CD14-positive monocyte (primary cell): ENCODE data around the gene GALNTL6. TPM values are rescaled to one million over a fixed set of nuclear protein-coding genes. Genes with fewer than 3 reads are reported as not detected.

Experiments used
- DNase-seq, 3 donors: peaks; one replicate each; pipeline ENCODE4 v3.0.0-alpha.2; 2011 to 2022
- H2AFZ ChIP-seq: 2 replicates; pipeline ENCODE4 v1.6.0; 2012; ENCODE audit warnings: mild to moderate bottlenecking, low read depth, low read length, inconsistent platforms; ENCODE audit not compliant: insufficient read depth, poor library complexity, severe bottlenecking
- H3K27ac ChIP-seq, 2 donors: 1 replicate in 1 of 2; 2 replicates in 1 of 2; pipeline ENCODE4 v1.5.1; 2012 to 2013; ENCODE audit warnings: low read length in 2 of 2, control low read depth in 1 of 2, inconsistent platforms in 1 of 2, low read depth in 1 of 2, mild to moderate bottlenecking in 1 of 2
- H3K27me3 ChIP-seq, 2 donors: one replicate each; pipeline versions ENCODE4 v1.6.0 to v1.6.1; 2011 to 2013; ENCODE audit warnings: low read length in 2 of 2; ENCODE audit not compliant: control insufficient read depth in 2 of 2, insufficient read depth in 2 of 2
- H3K36me3 ChIP-seq, 2 donors: replicated peaks in 1 of 2; 1 replicate in 1 of 2; 2 replicates in 1 of 2; pipeline versions ENCODE4 v1.5.1 to v1.6.1; 2012 to 2013; ENCODE audit warnings: low read length in 2 of 2, control low read depth in 1 of 2, inconsistent platforms in 1 of 2, mild to moderate bottlenecking in 1 of 2; ENCODE audit not compliant: insufficient read depth in 2 of 2, control insufficient read depth in 1 of 2
- H3K4me1 ChIP-seq, 2 donors: 1 replicate in 1 of 2; 2 replicates in 1 of 2; pipeline versions ENCODE4 v1.5.1 to v1.6.1; 2012 to 2013; ENCODE audit warnings: low read length in 2 of 2, control low read depth in 1 of 2, inconsistent platforms in 1 of 2, mild to moderate bottlenecking in 1 of 2, moderate library complexity in 1 of 2; ENCODE audit not compliant: insufficient read depth in 2 of 2, control insufficient read depth in 1 of 2
- H3K4me2 ChIP-seq: replicated peaks from 2 replicates; pipeline ENCODE3; 2012; ENCODE audit warnings: low read length, moderate library complexity, mild to moderate bottlenecking; ENCODE audit not compliant: poor library complexity, severe bottlenecking; ENCODE audit errors: extremely low read depth
- H3K4me3 ChIP-seq, 3 experiments: fragments of 200-600 bp in 1 of 3; sonication (generic) in 1 of 3; replicated peaks in 1 of 3; 1 replicate in 2 of 3; 2 replicates in 1 of 3; pipeline ENCODE4 v1.5.1; 2011 to 2013; ENCODE audit warnings: low read length in 3 of 3, mild to moderate bottlenecking in 3 of 3, control low read depth in 2 of 3, low read depth in 2 of 3, inconsistent platforms in 1 of 3, moderate library complexity in 1 of 3
- H3K79me2 ChIP-seq: 2 replicates; pipeline ENCODE4 v1.6.0; 2012; ENCODE audit warnings: mild to moderate bottlenecking, control low read depth, inconsistent platforms, low read length, moderate library complexity; ENCODE audit not compliant: insufficient read depth
- H3K9ac ChIP-seq: 2 replicates; pipeline ENCODE4 v1.6.0; 2017; ENCODE audit warnings: low read length, mild to moderate bottlenecking; ENCODE audit not compliant: insufficient read depth, poor library complexity, severe bottlenecking
- H3K9me3 ChIP-seq, 2 donors: replicated peaks in 1 of 2; 1 replicate in 1 of 2; 2 replicates in 1 of 2; pipeline versions ENCODE4 v1.5.1 to v1.6.1; 2012 to 2013; ENCODE audit warnings: low read length in 2 of 2, control low read depth in 1 of 2; ENCODE audit not compliant: control insufficient read depth in 1 of 2, insufficient read depth in 1 of 2
- H4K20me1 ChIP-seq: 2 replicates; pipeline ENCODE4 v1.6.0; 2012; ENCODE audit warnings: mild to moderate bottlenecking, low read length, control low read depth, moderate library complexity; ENCODE audit not compliant: insufficient read depth
- H3K27ac Mint-ChIP-seq, 7 donors: one replicate each; pipeline ENCODE4 v1.8.0; 2020; ENCODE audit warnings: mild to moderate bottlenecking in 7 of 7, mixed read lengths in 7 of 7, moderate library complexity in 6 of 7, inconsistent platforms in 2 of 7
- H3K27me3 Mint-ChIP-seq, 3 donors: one replicate each; pipeline ENCODE4 v1.8.0; 2021 to 2022; ENCODE audit warnings: low read depth in 3 of 3, mild to moderate bottlenecking in 3 of 3, mixed read lengths in 3 of 3, moderate library complexity in 3 of 3, inconsistent platforms in 1 of 3
- H3K36me3 Mint-ChIP-seq, 2 donors: one replicate each; pipeline ENCODE4 v1.8.0; 2020; ENCODE audit warnings: mixed read lengths in 2 of 2, inconsistent platforms in 1 of 2, mild to moderate bottlenecking in 1 of 2
- H3K4me1 Mint-ChIP-seq: one replicate; pipeline ENCODE4 v1.8.0; 2020; ENCODE audit warnings: mild to moderate bottlenecking, mixed read lengths
- H3K4me3 Mint-ChIP-seq, 2 donors: one replicate each; pipeline ENCODE4 v1.8.0; 2020; ENCODE audit warnings: mild to moderate bottlenecking in 2 of 2, mixed read lengths in 2 of 2, moderate library complexity in 1 of 2
- H3K9me3 Mint-ChIP-seq, 7 donors: one replicate each; pipeline ENCODE4 v1.8.0; 2020 to 2022; ENCODE audit warnings: mixed read lengths in 7 of 7, mild to moderate bottlenecking in 6 of 7, moderate library complexity in 6 of 7, inconsistent platforms in 2 of 7
- CTCF ChIP-seq: fragments of 200-600 bp; IDR thresholded peaks from one replicate; pipeline ENCODE4 v1.8.0; 2022; ENCODE audit warnings: antibody characterized with exemption, mild to moderate bottlenecking
- WGBS: methylation state at CpG from one replicate; pipeline ENCODE4 v1.1.5; 2013; ENCODE audit warnings: missing lambda C conversion rate; ENCODE audit not compliant: insufficient coverage; 5-methylcytosine and 5-hydroxymethylcytosine counted together
- intact Hi-C, 2 donors: fragments of 100-400 bp; cut with micrococcal nuclease; formaldehyde crosslinking; loops; one replicate each; pipeline versions ENCODE4 v1.15.0 to v1.15.1; 2023
- polyA plus RNA-seq, 3 donors: library from polyadenylated mRNA; depleted of rRNA in 1 of 3; unstranded in 2 of 3; stranded (reverse) in 1 of 3; fragments of 300-500 nt in 2 of 3; fragments of >200 nt in 1 of 3; fragmentation: Illumina TruSeq in 2 of 3; gene quantifications; 1 replicate in 2 of 3; 2 replicates in 1 of 3; pipeline ENCODE4 v1.2.3, GENCODE V29; 2012 to 2021

Gene GALNTL6
- polyA plus RNA-seq, 3 donors = 0.05 TPM; not detected in 2

GRCh38 chr4:172708184-172708583, 895.0 kb downstream of the GALNTL6 start:
- Histone ChIP-seq H3K4me2 (no peak overlapping the region), H3K27me3 (no peaks in the 10 kb centered on the region), H3K4me3 (no peak overlapping the region), H3K9me3 (peaks cover 11 to 18% of the 10 kb centered on the region in 2 donors), H4K20me1 (no peaks in the 10 kb centered on the region), H2AFZ (no peak overlapping the region), H3K36me3 (no peaks in the 10 kb centered on the region), H3K4me1 (no peaks in the 10 kb centered on the region), H3K9ac (no peak overlapping the region), H3K27ac (no peak overlapping the region), H3K79me2 (no peaks in the 10 kb centered on the region)
- peaks cover 0 to 2% (median 0%) of the 10 kb centered on the region in 3 donors for H3K27me3 Mint-ChIP-seq
- H3K4me1 Mint-ChIP-seq = no peaks in the 10 kb centered on the region
- no peak overlapping the region for H3K27ac Mint-ChIP-seq
- no peak overlapping the region for H3K4me3 Mint-ChIP-seq
- intact Hi-C loops = no loop called here
- WGBS = 84% methylated on average over 2 of the region's 5 CpGs
- DNase-seq = no peak
- H3K36me3 Mint-ChIP-seq = no peaks in the 10 kb centered on the region
- no peak for TF ChIP-seq CTCF
- H3K9me3 Mint-ChIP-seq = peaks cover 15 to 30% (median 18%) of the 10 kb centered on the region in 7 donors

GRCh38 chr4:172709376-172709775, 896.2 kb downstream of the GALNTL6 start:
- H2AFZ ChIP-seq = no peak overlapping the region
- no peak for TF ChIP-seq CTCF
- H3K4me3 ChIP-seq = no peak overlapping the region
- no CpG with 5 or more reads among the region's 1 CpG for WGBS
- Mint-ChIP-seq H3K4me3 (no peak overlapping the region), H3K27ac (no peak overlapping the region), H3K27me3 (peaks cover 0 to 2% (median 0%) of the 10 kb centered on the region in 3 donors), H3K36me3 (no peaks in the 10 kb centered on the region), H3K9me3 (peaks cover 15 to 30% (median 19%) of the 10 kb centered on the region in 7 donors), H3K4me1 (no peaks in the 10 kb centered on the region)
- H3K79me2 ChIP-seq = no peaks in the 10 kb centered on the region
- intact Hi-C loops = no loop called here
- H3K4me1 ChIP-seq = no peaks in the 10 kb centered on the region
- H3K27me3 ChIP-seq = no peaks in the 10 kb centered on the region
- DNase-seq = no peak
- no peak overlapping the region for H3K4me2 ChIP-seq
- no peak overlapping the region for H3K9ac ChIP-seq
- no peaks in the 10 kb centered on the region for H4K20me1 ChIP-seq
- H3K9me3 ChIP-seq = peaks cover 11 to 18% of the 10 kb centered on the region in 2 donors
- H3K27ac ChIP-seq = no peak overlapping the region
- H3K36me3 ChIP-seq = no peaks in the 10 kb centered on the region
